H4 (cell line): ENCODE measurements around the gene PIP5K1A. TPM values are rescaled to one million over a fixed set of nuclear protein-coding genes. Genes with fewer than 3 reads are reported as not detected.

Source experiments
- DNase-seq: peaks from one replicate; pipeline ENCODE4 v3.0.0-alpha.2; 2015; ENCODE audit warnings: low spot score
- total RNA-seq: library from RNA; depleted of rRNA; stranded (reverse); fragments of >200 nt; shearing (Covaris generic); gene quantifications from 2 replicates; pipeline ENCODE4 v1.2.3, GENCODE V29; 2014; rRNA removed

The PIP5K1A gene
- total RNA-seq, 1 experiment from 2014 or later, result 34.0 TPM

DNA sequence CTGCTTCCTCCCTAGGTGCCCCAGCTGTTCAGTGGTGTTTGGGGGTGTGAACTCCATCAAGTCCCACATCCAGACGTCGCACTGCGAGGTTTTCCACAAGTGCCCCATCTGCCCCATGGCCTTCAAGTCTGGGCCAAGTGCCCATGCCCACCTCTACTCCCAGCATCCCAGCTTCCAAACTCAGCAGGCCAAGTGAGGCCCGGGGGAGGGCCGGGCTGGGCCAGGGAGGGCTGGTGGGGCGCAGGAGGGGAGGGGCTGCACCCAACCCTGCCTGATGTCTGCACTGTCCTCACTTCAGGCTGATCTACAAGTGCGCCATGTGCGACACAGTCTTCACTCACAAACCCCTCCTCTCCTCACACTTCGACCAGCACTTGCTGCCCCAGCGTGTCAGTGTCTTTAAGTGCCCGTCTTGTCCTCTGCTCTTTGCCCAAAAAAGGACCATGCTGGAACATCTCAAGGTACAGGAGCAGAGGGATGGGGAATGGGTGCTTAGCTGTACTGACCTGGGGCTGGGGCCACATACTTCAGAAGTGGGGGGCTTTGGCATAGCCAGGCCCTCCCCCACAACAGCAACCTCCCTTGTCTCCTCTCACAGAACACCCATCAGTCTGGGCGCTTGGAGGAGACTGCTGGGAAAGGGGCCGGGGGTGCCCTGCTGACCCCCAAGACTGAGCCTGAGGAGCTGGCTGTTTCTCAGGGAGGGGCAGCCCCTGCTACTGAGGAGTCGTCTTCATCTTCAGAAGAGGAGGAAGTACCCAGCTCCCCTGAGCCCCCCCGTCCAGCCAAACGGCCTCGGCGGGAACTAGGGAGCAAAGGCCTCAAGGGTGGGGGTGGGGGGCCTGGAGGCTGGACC, 91.0 kb downstream of the PIP5K1A start:
- no peak for DNase-seq

GRCh38 chr1:151289991-151290708, 91.8 kb downstream of the PIP5K1A start:
- no peak for DNase-seq

- DNase-seq, result no peak
These were observed 92.5 kb downstream of the PIP5K1A start for GRCh38 chr1:151290709-151291303.

DNA sequence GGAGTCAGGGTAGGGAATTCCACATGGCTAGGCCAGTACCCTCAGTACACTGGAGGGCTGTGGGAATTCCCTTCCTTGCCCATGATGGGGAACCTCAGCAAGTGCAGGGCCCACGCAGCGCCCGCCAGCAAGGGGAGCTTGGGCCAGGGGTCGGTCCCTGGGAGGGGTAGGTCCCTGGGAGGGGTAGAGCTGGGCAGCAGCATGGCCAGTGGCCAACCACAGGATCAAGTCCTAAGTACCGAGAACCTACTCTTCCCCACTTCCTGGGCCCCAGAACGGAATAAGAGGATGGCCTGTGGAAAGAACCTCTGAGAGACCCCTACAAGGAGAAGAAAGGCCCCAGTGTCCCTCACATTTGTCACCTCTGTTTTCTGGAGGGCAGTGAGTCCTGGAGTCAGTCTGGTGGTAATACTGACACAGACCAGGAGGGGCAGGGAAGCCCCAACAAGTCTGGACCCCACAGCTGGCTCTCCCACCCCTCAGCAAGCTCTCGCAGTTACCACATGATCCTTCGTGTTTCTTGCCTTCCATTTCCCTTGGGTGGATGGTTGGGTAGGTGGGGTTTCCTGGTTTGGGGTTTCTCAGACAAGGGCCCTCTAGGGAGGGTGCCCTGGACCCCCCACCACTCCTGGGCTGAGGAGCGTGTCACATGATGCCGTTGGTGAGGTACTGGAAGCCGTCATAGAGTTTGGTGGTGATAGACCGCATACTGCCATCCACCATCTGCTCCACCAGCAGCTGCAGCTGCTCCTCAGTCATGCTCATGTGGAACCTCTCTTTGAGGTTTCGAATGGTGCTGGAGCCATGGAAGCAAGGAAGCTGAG, 94.1 kb downstream of the PIP5K1A start:
- no peak for DNase-seq

GRCh38 chr1:151293093-151293492, 94.7 kb downstream of the PIP5K1A start:
- DNase-seq, result no peak

DNA sequence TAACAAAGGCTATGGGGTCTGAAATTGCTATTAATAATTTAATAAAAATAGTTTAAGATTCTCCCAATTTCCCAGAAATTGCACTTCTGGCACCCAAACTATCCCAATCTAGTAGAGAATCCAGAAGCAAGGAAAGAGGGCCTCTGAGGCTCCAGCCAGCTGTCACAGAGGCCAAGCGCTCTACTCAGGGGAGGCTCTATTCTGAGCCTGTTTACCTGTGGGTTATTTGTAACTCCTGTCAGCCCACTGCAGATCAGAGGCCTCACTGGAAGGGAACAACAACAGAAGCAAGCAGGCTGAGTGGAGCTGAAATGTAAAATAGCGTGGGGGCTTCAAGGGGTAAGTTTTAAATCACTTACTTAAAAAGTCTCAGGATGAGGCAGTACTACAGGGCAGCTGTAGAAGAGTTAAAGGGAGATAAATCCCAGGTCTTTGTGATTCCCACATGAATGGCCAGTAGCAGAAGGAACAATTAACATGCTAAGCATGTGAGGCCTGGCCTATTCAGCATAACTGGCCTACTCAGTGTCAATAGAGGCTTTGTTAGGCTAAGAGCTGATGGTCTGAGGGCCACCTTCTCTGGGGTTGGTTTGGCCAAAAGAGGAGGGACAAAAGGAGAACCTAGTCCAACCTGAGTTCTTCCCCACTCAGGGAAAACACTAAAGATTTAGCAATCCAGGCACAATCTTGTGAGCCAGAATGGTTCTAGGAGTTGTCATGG, 96.5 kb downstream of the PIP5K1A start:
- DNase-seq, result no peak

Other genes starting within 250 kb of the PIP5K1A start
- gene CERS2, start 223.7 kb upstream of the PIP5K1A start, total RNA-seq, result 97.8 and 110 TPM in 2 replicates
- 0.04 and 0.23 TPM in 2 replicates for gene ANXA9, start 216.3 kb upstream of the PIP5K1A start, total RNA-seq
- gene MINDY1, start 191.7 kb upstream of the PIP5K1A start, total RNA-seq, result 9.3 and 12.2 TPM in 2 replicates
- 10.6 and 19.7 TPM in 2 replicates for gene PRUNE1, start 190.1 kb upstream of the PIP5K1A start, total RNA-seq
- gene BNIPL, start 162.0 kb upstream of the PIP5K1A start, total RNA-seq, result 0.10 TPM in 1 of 2 replicates, not detected in the other
- gene C1orf56, start 150.8 kb upstream of the PIP5K1A start, total RNA-seq, result 0.86 and 2.7 TPM in 2 replicates
- 46.8 and 49.5 TPM in 2 replicates for gene CDC42SE1, start 138.9 kb upstream of the PIP5K1A start, total RNA-seq
- 49.2 and 65.3 TPM in 2 replicates for gene MLLT11, start 138.2 kb upstream of the PIP5K1A start, total RNA-seq
- 2.6 and 8.3 TPM in 2 replicates for gene GABPB2, start 127.8 kb upstream of the PIP5K1A start, total RNA-seq
- gene SEMA6C, start 51.9 kb upstream of the PIP5K1A start, total RNA-seq, result 1.1 and 2.7 TPM in 2 replicates
- not detected in 2 replicates for gene TNFAIP8L2, start 41.9 kb upstream of the PIP5K1A start, total RNA-seq
- 5.4 and 7.2 TPM in 2 replicates for gene LYSMD1, start 32.6 kb upstream of the PIP5K1A start, total RNA-seq
- gene SCNM1, start 32.4 kb upstream of the PIP5K1A start, total RNA-seq, result 31.5 and 39.7 TPM in 2 replicates
- gene TMOD4, start 22.6 kb upstream of the PIP5K1A start, total RNA-seq, result 0.35 TPM in 1 of 2 replicates, not detected in the other
- gene VPS72, start 8.4 kb upstream of the PIP5K1A start, total RNA-seq, result 65.2 and 65.8 TPM in 2 replicates
- gene PSMD4, start 56.2 kb downstream of the PIP5K1A start, total RNA-seq, result 319 TPM in 2 replicates
- gene ZNF687, start 83.7 kb downstream of the PIP5K1A start, total RNA-seq, result 7.4 and 8.7 TPM in 2 replicates
- 19.7 and 21.2 TPM in 2 replicates for gene PI4KB, start 128.9 kb downstream of the PIP5K1A start, total RNA-seq
- 49.6 and 49.7 TPM in 2 replicates for gene RFX5, start 148.7 kb downstream of the PIP5K1A start, total RNA-seq
- gene SELENBP1, start 174.2 kb downstream of the PIP5K1A start, total RNA-seq, result 3.3 and 5.8 TPM in 2 replicates
- 726 and 740 TPM in 2 replicates for gene PSMB4, start 201.0 kb downstream of the PIP5K1A start, total RNA-seq